HCT116 (cell line): Measurements from ENCODE around the gene MAP4. TPM values are rescaled to one million over a fixed set of nuclear protein-coding genes. Genes with fewer than 3 reads are reported as not detected.

Experiments used
- ATAC-seq: fragments of 200-7000 bp; cut with Tn5 transposase; 2 replicates; pipeline ENCODE4 v1.9.1; 2020; ENCODE audit warnings: mild to moderate bottlenecking, moderate library complexity
- BruUV-seq: library from RNA; stranded (reverse); fragments of 400-500 nt; replicated peaks from 2 replicates; lab custom pipeline; 2021; lab: Mats Ljungman, UMichigan
- CTCF ChIA-PET: fragments of 300-600 bp; sonication (Branson Sonifier 250); formaldehyde crosslinking; loops from one replicate; lab custom pipeline; 2021; ENCODE audit warnings: antibody characterized with exemption; lab: Charles Lee
- POLR2A ChIA-PET: fragments of 300-600, 350-600 bp; sonication (Branson Sonifier 250); formaldehyde crosslinking; loops from one replicate; lab custom pipeline; 2021; ENCODE audit warnings: antibody characterized with exemption; lab: Charles Lee
- RAD21 ChIA-PET, 2 experiments: fragments of 300-600 bp; sonication (Branson Sonifier 250); formaldehyde crosslinking; loops; one replicate each; lab custom pipeline; 2023; ENCODE audit warnings: low total read pairs in 2 of 2; ENCODE audit not compliant: uncharacterized antibody in 2 of 2, unreplicated experiment in 2 of 2, low non-redundant PET in 1 of 2; lab: Charles Lee
- DNase-seq: peaks from one replicate; pipeline ENCODE4 v3.0.0-alpha.2; 2010; ENCODE audit warnings: low read depth, low spot score
- H2AFZ ChIP-seq: fragments of 200-600 bp; shearing (Covaris generic), sonication (generic); 2 replicates; pipeline ENCODE4 v1.6.1; 2017; ENCODE audit warnings: low read depth, mixed run types, mixed read lengths, antibody characterized with exemption, low read length; ENCODE audit not compliant: poor library complexity, severe bottlenecking
- H3K27ac ChIP-seq: 2 replicates; pipeline ENCODE4 v1.5.1; 2012; ENCODE audit warnings: low read depth, low read length
- H3K27me3 ChIP-seq: fragments of 200-600 bp; sonication (generic); 2 replicates; pipeline ENCODE4 v1.6.1; 2016; ENCODE audit warnings: mixed run types, low read length, mixed read lengths; ENCODE audit not compliant: insufficient read depth
- H3K36me3 ChIP-seq, 2 experiments: fragments of 200-500 bp in 1 of 2; fragments of 200-600 bp in 1 of 2; sonication (Bioruptor generic) in 1 of 2; sonication (generic) in 1 of 2; 2 replicates each; pipeline versions ENCODE4 v1.5.1 to v1.6.1; 2014 to 2016; ENCODE audit warnings: low read length in 2 of 2, inconsistent platforms in 1 of 2, mixed read lengths in 1 of 2, mixed run types in 1 of 2; ENCODE audit not compliant: insufficient read depth in 2 of 2, control insufficient read depth in 1 of 2
- H3K4me1 ChIP-seq, 2 experiments: fragments of 200-600 bp in 1 of 2; sonication (generic) in 1 of 2; 2 replicates each; pipeline versions ENCODE4 v1.5.1 to v1.6.1; 2012 to 2017; ENCODE audit warnings: low read length in 2 of 2, inconsistent platforms in 1 of 2, mild to moderate bottlenecking in 1 of 2, mixed read lengths in 1 of 2, mixed run types in 1 of 2, moderate library complexity in 1 of 2; ENCODE audit not compliant: insufficient read depth in 2 of 2, control insufficient read depth in 1 of 2
- H3K4me2 ChIP-seq: fragments of 200-600 bp; sonication (generic); 2 replicates; pipeline ENCODE4 v1.6.1; 2017; ENCODE audit warnings: mixed run types, low read length, mixed read lengths
- H3K4me3 ChIP-seq, 2 experiments: fragments of 200-600 bp in 1 of 2; sonication (generic) in 1 of 2; replicated peaks in 1 of 2; 2 replicates each; pipeline ENCODE4 v1.5.1; 2011 to 2016; ENCODE audit warnings: low read length in 2 of 2, control low read depth in 1 of 2, low read depth in 1 of 2, mild to moderate bottlenecking in 1 of 2, mixed read lengths in 1 of 2, mixed run types in 1 of 2
- H3K79me2 ChIP-seq: fragments of 200-600 bp; sonication (generic); 2 replicates; pipeline ENCODE4 v1.6.1; 2017; ENCODE audit warnings: mild to moderate bottlenecking, mixed run types, low read length, moderate library complexity, mixed read lengths; ENCODE audit not compliant: insufficient read depth
- H3K9ac ChIP-seq: fragments of 200-600 bp; sonication (generic); 2 replicates; pipeline ENCODE4 v1.6.1; 2016; ENCODE audit warnings: low read length, mixed read lengths
- H3K9me2 ChIP-seq: fragments of 200-600 bp; sonication (generic), shearing (Covaris generic); 2 replicates; pipeline ENCODE4 v1.6.1; 2017; ENCODE audit warnings: mixed run types, mild to moderate bottlenecking, moderate library complexity; ENCODE audit not compliant: insufficient read depth
- H3K9me3 ChIP-seq, 2 experiments: fragments of 200-500 bp in 1 of 2; fragments of 200-600 bp in 1 of 2; sonication (Bioruptor generic) in 1 of 2; sonication (generic) in 1 of 2; 2 replicates each; pipeline ENCODE4 v1.6.1; 2014 to 2017; ENCODE audit warnings: low read length in 2 of 2, mixed read lengths in 2 of 2, inconsistent platforms in 1 of 2, low read depth in 1 of 2, mild to moderate bottlenecking in 1 of 2, mixed run types in 1 of 2, moderate library complexity in 1 of 2; ENCODE audit not compliant: control insufficient read depth in 1 of 2, insufficient read depth in 1 of 2
- H4K20me1 ChIP-seq: fragments of 200-600 bp; sonication (generic), shearing (Covaris generic); 2 replicates; pipeline ENCODE4 v1.6.1; 2017; ENCODE audit warnings: mixed run types, mild to moderate bottlenecking, moderate library complexity; ENCODE audit not compliant: insufficient read depth
- CBX3 ChIP-seq: IDR thresholded peaks from 2 replicates; pipeline ENCODE4 v1.6.1; 2012; ENCODE audit warnings: low read depth
- EGR1 ChIP-seq: IDR thresholded peaks from 2 replicates; pipeline ENCODE4 v1.6.1; 2012; ENCODE audit warnings: low read depth
- ELF1 ChIP-seq: IDR thresholded peaks from 2 replicates; pipeline ENCODE4 v1.6.1; 2012; ENCODE audit warnings: low read depth, borderline replicate concordance
- EZH2phosphoT487 ChIP-seq: fragments of 200-600 bp; IDR thresholded peaks from 2 replicates; pipeline ENCODE4 v1.6.1; 2018; ENCODE audit warnings: antibody characterized with exemption, borderline replicate concordance
- JUND ChIP-seq: IDR thresholded peaks from 2 replicates; pipeline ENCODE4 v1.6.1; 2012
- POLR2AphosphoS5 ChIP-seq: IDR thresholded peaks from 2 replicates; pipeline ENCODE4 v1.6.1; 2011; ENCODE audit warnings: mild to moderate bottlenecking, low read depth, low read length, moderate library complexity
- RAD21 ChIP-seq: IDR thresholded peaks from 2 replicates; pipeline ENCODE4 v1.6.1; 2012; ENCODE audit warnings: low read depth, mild to moderate bottlenecking
- SIN3A ChIP-seq: IDR thresholded peaks from 2 replicates; pipeline ENCODE4 v1.6.1; 2012; ENCODE audit warnings: low read depth
- SP1 ChIP-seq: IDR thresholded peaks from 2 replicates; pipeline ENCODE4 v1.6.1; 2012; ENCODE audit warnings: low read depth
- SRF ChIP-seq: IDR thresholded peaks from 2 replicates; pipeline ENCODE4 v1.6.1; 2012; ENCODE audit warnings: low read depth
- YY1 ChIP-seq: IDR thresholded peaks from 2 replicates; pipeline ENCODE4 v1.6.1; 2011; ENCODE audit warnings: low read length, low read depth, moderate library complexity, mild to moderate bottlenecking; ENCODE audit not compliant: insufficient replicate concordance; ENCODE audit errors: extremely low read depth
- ZNF274 ChIP-seq: fragments of 200-500 bp; sonication (Bioruptor generic); IDR thresholded peaks from 2 replicates; pipeline ENCODE4 v1.6.1; 2014; ENCODE audit warnings: mild to moderate bottlenecking, low read depth, low read length, inconsistent platforms
- intact Hi-C: fragments of 100-400 bp; cut with micrococcal nuclease; formaldehyde crosslinking; loops from 2 replicates; pipeline ENCODE4 v1.10.0; 2022
- total RNA-seq: library from RNA; stranded (reverse); gene quantifications from one replicate; pipeline ENCODE4 v1.2.1, GENCODE V29; 2021; ENCODE audit not compliant: unreplicated experiment
- TF ChIP-seq, protein P1 (sequence below): IDR thresholded peaks from 2 replicates; pipeline ENCODE4 v1.6.1; 2011; ENCODE audit warnings: mild to moderate bottlenecking, low read length, moderate library complexity; ENCODE audit not compliant: insufficient replicate concordance; ENCODE audit errors: extremely low read depth
- TF ChIP-seq, protein P2 (sequence below), 3 experiments: fragments of 200-600 bp in 1 of 3; sonication (generic) in 1 of 3; IDR thresholded peaks in 2 of 3; conservative IDR thresholded peaks in 1 of 3; 2 replicates each; pipeline ENCODE4 v1.5.1; 2012 to 2017; ENCODE audit warnings: low read depth in 2 of 3, low read length in 2 of 3, antibody characterized with exemption in 1 of 3, borderline replicate concordance in 1 of 3, control low read depth in 1 of 3, mild to moderate bottlenecking in 1 of 3, mixed read lengths in 1 of 3, mixed run types in 1 of 3, moderate library complexity in 1 of 3; ENCODE audit not compliant: insufficient read depth in 1 of 3
- TF ChIP-seq, protein P3 (sequence below): IDR thresholded peaks from 2 replicates; pipeline ENCODE4 v1.6.1; 2012

Gene MAP4
- total RNA-seq, 1 experiment from 2014 or later: 200 TPM

DNA sequence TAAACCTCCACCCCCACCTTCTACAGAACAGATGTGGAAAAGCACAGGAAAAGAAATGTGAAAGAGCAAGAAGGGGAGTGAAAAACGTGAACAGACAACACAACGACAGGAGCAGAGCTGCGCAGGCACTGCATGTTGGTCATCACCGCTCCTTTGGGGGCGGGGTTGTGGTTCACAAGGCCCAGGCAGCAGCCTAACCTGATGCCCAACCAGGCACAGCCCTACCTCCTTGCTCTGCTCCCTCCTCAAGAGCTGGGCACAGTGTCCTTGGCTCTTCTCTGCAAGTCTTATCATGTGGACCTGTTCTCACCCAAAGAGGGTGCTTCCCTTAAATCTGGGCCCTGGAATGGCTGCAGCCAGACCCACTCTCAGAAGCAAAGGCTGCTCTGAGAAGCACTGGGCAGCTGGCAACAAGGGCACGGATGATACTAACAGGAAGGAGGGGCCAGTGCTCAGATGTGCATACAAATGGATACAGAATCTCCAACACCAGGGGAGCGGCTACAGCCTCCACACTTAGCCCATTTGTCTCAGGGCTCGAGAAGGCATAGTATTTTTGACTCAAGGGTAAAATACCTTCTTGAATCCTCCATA, 148.7 kb downstream of the MAP4 start:
- H3K4me2 ChIP-seq: no peak overlapping the region
- H3K27ac ChIP-seq: no peak overlapping the region
- POLR2A ChIA-PET: no interaction called here
- RAD21 ChIA-PET: no interaction called here
- no peak overlapping the region for H2AFZ ChIP-seq
- no peaks in the 10 kb centered on the region for H3K4me1 ChIP-seq
- ATAC-seq (no peak), DNase-seq (no peak)
- H3K36me3 ChIP-seq: peaks cover 25 to 48% of the 10 kb centered on the region in 2 experiments; a peak in 3 of 4 replicates
- H3K9me3 ChIP-seq: no peaks in the 10 kb centered on the region
- TF ChIP-seq SRF: no peak
- TF ChIP-seq, protein P1, sequence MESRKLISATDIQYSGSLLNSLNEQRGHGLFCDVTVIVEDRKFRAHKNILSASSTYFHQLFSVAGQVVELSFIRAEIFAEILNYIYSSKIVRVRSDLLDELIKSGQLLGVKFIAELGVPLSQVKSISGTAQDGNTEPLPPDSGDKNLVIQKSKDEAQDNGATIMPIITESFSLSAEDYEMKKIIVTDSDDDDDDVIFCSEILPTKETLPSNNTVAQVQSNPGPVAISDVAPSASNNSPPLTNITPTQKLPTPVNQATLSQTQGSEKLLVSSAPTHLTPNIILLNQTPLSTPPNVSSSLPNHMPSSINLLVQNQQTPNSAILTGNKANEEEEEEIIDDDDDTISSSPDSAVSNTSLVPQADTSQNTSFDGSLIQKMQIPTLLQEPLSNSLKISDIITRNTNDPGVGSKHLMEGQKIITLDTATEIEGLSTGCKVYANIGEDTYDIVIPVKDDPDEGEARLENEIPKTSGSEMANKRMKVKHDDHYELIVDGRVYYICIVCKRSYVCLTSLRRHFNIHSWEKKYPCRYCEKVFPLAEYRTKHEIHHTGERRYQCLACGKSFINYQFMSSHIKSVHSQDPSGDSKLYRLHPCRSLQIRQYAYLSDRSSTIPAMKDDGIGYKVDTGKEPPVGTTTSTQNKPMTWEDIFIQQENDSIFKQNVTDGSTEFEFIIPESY: no peak
- TF ChIP-seq CBX3: no peak
- TF ChIP-seq JUND: no peak
- TF ChIP-seq EZH2phosphoT487: no peak
- TF ChIP-seq, protein P2, sequence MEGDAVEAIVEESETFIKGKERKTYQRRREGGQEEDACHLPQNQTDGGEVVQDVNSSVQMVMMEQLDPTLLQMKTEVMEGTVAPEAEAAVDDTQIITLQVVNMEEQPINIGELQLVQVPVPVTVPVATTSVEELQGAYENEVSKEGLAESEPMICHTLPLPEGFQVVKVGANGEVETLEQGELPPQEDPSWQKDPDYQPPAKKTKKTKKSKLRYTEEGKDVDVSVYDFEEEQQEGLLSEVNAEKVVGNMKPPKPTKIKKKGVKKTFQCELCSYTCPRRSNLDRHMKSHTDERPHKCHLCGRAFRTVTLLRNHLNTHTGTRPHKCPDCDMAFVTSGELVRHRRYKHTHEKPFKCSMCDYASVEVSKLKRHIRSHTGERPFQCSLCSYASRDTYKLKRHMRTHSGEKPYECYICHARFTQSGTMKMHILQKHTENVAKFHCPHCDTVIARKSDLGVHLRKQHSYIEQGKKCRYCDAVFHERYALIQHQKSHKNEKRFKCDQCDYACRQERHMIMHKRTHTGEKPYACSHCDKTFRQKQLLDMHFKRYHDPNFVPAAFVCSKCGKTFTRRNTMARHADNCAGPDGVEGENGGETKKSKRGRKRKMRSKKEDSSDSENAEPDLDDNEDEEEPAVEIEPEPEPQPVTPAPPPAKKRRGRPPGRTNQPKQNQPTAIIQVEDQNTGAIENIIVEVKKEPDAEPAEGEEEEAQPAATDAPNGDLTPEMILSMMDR (IDR thresholded peaks at IDR 0.05 in 2 of 3, conservative IDR thresholded peaks at IDR 0.05 in 1 of 3; ENCODE audit: borderline replicate concordance in 1 of 3, insufficient read depth in 1 of 3, low read depth in 2 of 3, low read length in 2 of 3): no peak
- no peak for TF ChIP-seq EGR1
- TF ChIP-seq POLR2AphosphoS5: no peak
- TF ChIP-seq RAD21: no peak
- TF ChIP-seq ZNF274: no peak
- TF ChIP-seq YY1: no peak
- TF ChIP-seq SIN3A: no peak
- TF ChIP-seq ELF1: no peak
- TF ChIP-seq SP1: no peak
- TF ChIP-seq, protein P3, sequence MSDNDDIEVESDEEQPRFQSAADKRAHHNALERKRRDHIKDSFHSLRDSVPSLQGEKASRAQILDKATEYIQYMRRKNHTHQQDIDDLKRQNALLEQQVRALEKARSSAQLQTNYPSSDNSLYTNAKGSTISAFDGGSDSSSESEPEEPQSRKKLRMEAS: no peak
- H3K9me2 ChIP-seq: no peaks in the 10 kb centered on the region
- no peaks in the 10 kb centered on the region for H4K20me1 ChIP-seq
- H3K79me2 ChIP-seq: no peaks in the 10 kb centered on the region
- H3K4me3 ChIP-seq: no peak overlapping the region
- BruUV-seq: no TSS peak
- CTCF ChIA-PET: no interaction called here
- no peak overlapping the region for H3K9ac ChIP-seq
- no peaks in the 10 kb centered on the region for H3K27me3 ChIP-seq
- intact Hi-C loops: no loop called here
